ENCODE results near the gene CDK5RAP1. TPM values are rescaled to one million over a fixed set of nuclear protein-coding genes. Genes with fewer than 3 reads are reported as not detected.

CDK5RAP1 gene
- total RNA-seq, 1 donor from 2014 or later, result 58.3 TPM

GRCh38 chr20:33338467-33339258 lies 62.7 kb downstream of the CDK5RAP1 start:
- TF ChIP-seq CTCF (conservative IDR thresholded peaks at IDR 0.05), result no peak
- Mint-ChIP-seq H3K9me3 (no peaks in the 10 kb centered on the region), H3K27me3 (peaks cover 8% of the 10 kb centered on the region), H3K4me3 (no peak overlapping the region), H3K36me3 (no peaks in the 10 kb centered on the region), H3K4me1 (ENCODE audit: unreplicated experiment) (no peaks in the 10 kb centered on the region), H3K27ac (no peak overlapping the region)
- no peak for DNase-seq (ENCODE audit: extremely low spot score, unreplicated experiment)

GRCh38 chr20:33337531-33338165 lies 63.7 kb downstream of the CDK5RAP1 start:
- Mint-ChIP-seq H3K27me3 (peaks cover 12% of the 10 kb centered on the region), H3K9me3 (no peaks in the 10 kb centered on the region), H3K27ac (no peak overlapping the region), H3K36me3 (no peaks in the 10 kb centered on the region), H3K4me3 (no peak overlapping the region), H3K4me1 (ENCODE audit: unreplicated experiment) (no peaks in the 10 kb centered on the region)
- TF ChIP-seq CTCF (conservative IDR thresholded peaks at IDR 0.05), result no peak
- DNase-seq (ENCODE audit: extremely low spot score, unreplicated experiment), result no peak

- no peak for TF ChIP-seq CTCF (conservative IDR thresholded peaks at IDR 0.05)
- H3K27ac Mint-ChIP-seq, result no peak overlapping the region
- DNase-seq (ENCODE audit: extremely low spot score, unreplicated experiment), result no peak
- H3K27me3 Mint-ChIP-seq, result peaks cover 15% of the 10 kb centered on the region
- no peaks in the 10 kb centered on the region for H3K36me3 Mint-ChIP-seq
- no peaks in the 10 kb centered on the region for H3K4me1 Mint-ChIP-seq (ENCODE audit: unreplicated experiment)
- H3K4me3 Mint-ChIP-seq, result no peak overlapping the region
- H3K9me3 Mint-ChIP-seq, result no peaks in the 10 kb centered on the region
Observed at GRCh38 chr20:33337119-33337518, 64.2 kb downstream of the CDK5RAP1 start.

- TF ChIP-seq CTCF (conservative IDR thresholded peaks at IDR 0.05), result no peak
- Mint-ChIP-seq H3K4me3 (no peak overlapping the region), H3K9me3 (no peaks in the 10 kb centered on the region), H3K27me3 (peaks cover 15% of the 10 kb centered on the region), H3K27ac (no peak overlapping the region), H3K4me1 (ENCODE audit: unreplicated experiment) (no peaks in the 10 kb centered on the region), H3K36me3 (no peaks in the 10 kb centered on the region)
- DNase-seq (ENCODE audit: extremely low spot score, unreplicated experiment), result no peak
Observed at GRCh38 chr20:33336375-33336774, 64.9 kb downstream of the CDK5RAP1 start.

DNA sequence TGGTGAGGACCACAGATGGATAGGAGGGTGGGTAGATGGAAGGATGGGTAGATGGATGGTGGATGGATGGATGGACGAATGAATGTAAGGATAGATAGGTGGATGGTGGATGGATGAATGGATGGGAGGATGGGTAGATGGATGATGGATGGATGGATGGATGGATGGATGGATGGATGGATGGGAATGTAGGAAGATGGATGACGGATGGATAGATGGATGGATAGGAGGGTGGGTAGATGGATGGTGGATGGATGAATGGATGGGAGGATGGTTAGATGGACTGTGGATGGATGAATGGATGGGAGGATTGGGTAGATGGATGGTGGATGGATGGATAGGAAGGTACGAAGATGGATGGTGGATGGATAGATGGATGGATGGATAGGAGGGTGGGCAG lies 67.2 kb downstream of the CDK5RAP1 start:
- Mint-ChIP-seq H3K27ac (no peak overlapping the region), H3K27me3 (peaks cover 19% of the 10 kb centered on the region), H3K4me1 (ENCODE audit: unreplicated experiment) (no peaks in the 10 kb centered on the region), H3K36me3 (no peaks in the 10 kb centered on the region), H3K4me3 (no peak overlapping the region), H3K9me3 (no peaks in the 10 kb centered on the region)
- no peak for TF ChIP-seq CTCF (conservative IDR thresholded peaks at IDR 0.05)
- no peak for DNase-seq (ENCODE audit: extremely low spot score, unreplicated experiment)

Measured in type B pancreatic cell (in vitro differentiated cells).